HG02852 (cell line): Measurements from ENCODE around the gene DLG3.
A peak's percentile ranks its signal among the peaks of the same experiment; 100 is the strongest.
"Not testable (repeated sequence)": the region's sequence is repeated elsewhere in the genome, so short reads cannot be mapped to it uniquely, and the experiment has no call there.

ENCODE experiments used
- ATAC-seq: cut with Tn5 transposase; IDR thresholded peaks from one replicate; pipeline ENCODE4 v1.9.1; 2021; ENCODE audit warnings: mild to moderate bottlenecking, moderate library complexity; ENCODE audit not compliant: unreplicated experiment

DLG3 gene

GRCh38 chrX:70444326-70444945 is at the start of gene DLG3:
Gene DLG3 (plus strand): TSS chrX:70444835. CDS start chrX:70445202, 367 bp downstream.
- peak; percentile 44 for ATAC-seq

GRCh38 chrX:70398899-70399298 is 45.7 kb upstream of the DLG3 start:
- no peak for ATAC-seq

GRCh38 chrX:70400181-70400580 is 44.5 kb upstream of the DLG3 start:
- not testable (repeated sequence) for ATAC-seq

- no peak for ATAC-seq
Measured at GRCh38 chrX:70402721-70403120, 41.9 kb upstream of the DLG3 start.

GRCh38 chrX:70405003-70405402 is 39.6 kb upstream of the DLG3 start:
- no peak for ATAC-seq

GRCh38 chrX:70410921-70411320 is 33.7 kb upstream of the DLG3 start:
- no peak for ATAC-seq

GRCh38 chrX:70411475-70411874 is 33.2 kb upstream of the DLG3 start:
- no peak for ATAC-seq

GRCh38 chrX:70421618-70422017 is 23.0 kb upstream of the DLG3 start:
- no peak for ATAC-seq

GRCh38 chrX:70422851-70423341 is 21.7 kb upstream of the DLG3 start, which contains the start of gene GDPD2:
Gene GDPD2 (plus strand): TSS chrX:70423314. CDS start chrX:70424985, 1,671 bp downstream.
- no peak for ATAC-seq

GRCh38 chrX:70423936-70424675 is 20.5 kb upstream of the DLG3 start:
- no peak for ATAC-seq

- ATAC-seq: no peak
Measured at GRCh38 chrX:70424801-70425200, 19.8 kb upstream of the DLG3 start.

GRCh38 chrX:70426286-70427278 is 18.1 kb upstream of the DLG3 start:
- no peak for ATAC-seq

- no peak for ATAC-seq
Measured at GRCh38 chrX:70427365-70427764, 17.3 kb upstream of the DLG3 start.

- ATAC-seq: no peak
Measured at GRCh38 chrX:70429759-70430158, 14.9 kb upstream of the DLG3 start.

GRCh38 chrX:70432936-70433847 is 11.4 kb upstream of the DLG3 start:
- no peak for ATAC-seq

GRCh38 chrX:70433848-70434351 is 10.7 kb upstream of the DLG3 start:
- ATAC-seq: peak; percentile 54

GRCh38 chrX:70434352-70434866 is 10.2 kb upstream of the DLG3 start:
- ATAC-seq: peak; percentile 64

- no peak for ATAC-seq
Measured at GRCh38 chrX:70434914-70435586, 9.6 kb upstream of the DLG3 start.

GRCh38 chrX:70436343-70436742 is 8.3 kb upstream of the DLG3 start:
- ATAC-seq: no peak
